Kasumi-1 (cell line): ENCODE measurements around the gene TRAF2.

Experiments used
- DNase-seq, 2 experiments: peaks; one replicate each; lab custom pipeline; 2025; lab: John Stamatoyannopoulos, UW

The TRAF2 gene

DNA sequence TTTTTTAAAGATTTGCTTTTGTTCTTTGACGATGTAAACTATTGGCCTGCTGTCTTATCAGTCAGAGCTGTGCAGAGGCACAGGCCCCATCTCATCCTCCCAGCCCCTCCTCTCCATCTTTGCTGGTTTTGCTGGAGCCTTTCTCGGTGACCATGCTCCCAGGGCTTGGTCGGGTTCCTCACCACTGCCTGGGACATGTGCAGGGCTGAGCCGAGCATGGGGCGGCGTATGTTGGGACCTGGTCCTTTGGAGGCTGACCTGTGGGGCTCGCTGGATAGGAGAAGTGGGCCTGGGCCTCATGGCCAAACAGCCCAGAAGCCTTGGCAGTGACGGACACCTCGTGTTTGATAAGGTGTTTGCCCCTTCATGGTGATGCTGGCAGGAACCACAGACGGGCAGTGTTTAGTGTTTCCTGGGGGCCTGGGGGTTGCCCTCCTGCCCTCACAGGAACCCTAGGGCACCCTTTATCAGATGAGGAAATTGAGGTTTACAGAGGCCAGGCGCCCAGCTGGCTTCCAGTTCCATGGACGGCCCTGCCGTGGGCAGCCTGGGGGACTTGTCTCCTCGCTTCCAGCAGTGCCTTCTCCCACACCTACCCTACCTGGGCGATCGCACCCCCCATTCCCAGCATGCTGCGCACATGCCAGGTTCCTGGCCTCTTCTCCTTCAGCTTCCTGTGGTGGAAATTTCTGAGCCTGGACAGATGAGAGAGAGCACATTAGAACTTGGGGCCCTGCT lies 27.6 kb downstream of the TRAF2 start:
- no peak for DNase-seq

DNA sequence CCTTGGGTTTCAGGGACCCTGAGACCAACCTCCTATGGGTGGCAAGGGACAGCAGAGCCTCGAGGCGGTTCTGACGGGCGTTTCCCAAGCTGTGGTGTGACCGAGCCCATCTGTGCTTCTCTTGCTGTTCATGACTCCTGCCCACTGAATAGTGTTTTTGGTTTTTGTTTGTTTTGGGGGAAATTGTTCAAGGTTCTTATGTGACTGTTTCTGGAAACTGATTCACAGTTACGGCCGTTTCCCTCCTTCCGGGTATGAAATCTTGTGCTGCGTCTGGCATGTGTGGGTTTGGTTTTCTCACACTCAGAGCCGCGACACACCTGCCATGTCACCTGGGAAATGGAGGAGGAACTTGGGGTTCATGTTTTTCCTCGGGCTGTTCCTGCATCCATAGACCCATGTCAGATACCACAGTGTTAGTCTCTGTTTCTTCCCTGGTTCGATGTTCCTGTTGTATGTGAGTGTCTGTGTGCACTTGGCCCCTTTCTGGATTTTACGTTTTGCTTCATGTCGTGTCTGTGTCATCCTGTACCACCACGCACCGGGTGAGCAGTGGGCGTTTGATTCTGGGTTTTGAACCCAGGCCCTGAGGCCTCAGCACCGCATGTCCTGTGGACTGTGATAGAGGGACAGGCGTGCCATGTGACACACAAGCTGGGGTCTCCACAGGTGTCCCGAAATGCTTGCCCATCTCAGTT lies 29.5 kb downstream of the TRAF2 start:
- DNase-seq, result no peak

DNA sequence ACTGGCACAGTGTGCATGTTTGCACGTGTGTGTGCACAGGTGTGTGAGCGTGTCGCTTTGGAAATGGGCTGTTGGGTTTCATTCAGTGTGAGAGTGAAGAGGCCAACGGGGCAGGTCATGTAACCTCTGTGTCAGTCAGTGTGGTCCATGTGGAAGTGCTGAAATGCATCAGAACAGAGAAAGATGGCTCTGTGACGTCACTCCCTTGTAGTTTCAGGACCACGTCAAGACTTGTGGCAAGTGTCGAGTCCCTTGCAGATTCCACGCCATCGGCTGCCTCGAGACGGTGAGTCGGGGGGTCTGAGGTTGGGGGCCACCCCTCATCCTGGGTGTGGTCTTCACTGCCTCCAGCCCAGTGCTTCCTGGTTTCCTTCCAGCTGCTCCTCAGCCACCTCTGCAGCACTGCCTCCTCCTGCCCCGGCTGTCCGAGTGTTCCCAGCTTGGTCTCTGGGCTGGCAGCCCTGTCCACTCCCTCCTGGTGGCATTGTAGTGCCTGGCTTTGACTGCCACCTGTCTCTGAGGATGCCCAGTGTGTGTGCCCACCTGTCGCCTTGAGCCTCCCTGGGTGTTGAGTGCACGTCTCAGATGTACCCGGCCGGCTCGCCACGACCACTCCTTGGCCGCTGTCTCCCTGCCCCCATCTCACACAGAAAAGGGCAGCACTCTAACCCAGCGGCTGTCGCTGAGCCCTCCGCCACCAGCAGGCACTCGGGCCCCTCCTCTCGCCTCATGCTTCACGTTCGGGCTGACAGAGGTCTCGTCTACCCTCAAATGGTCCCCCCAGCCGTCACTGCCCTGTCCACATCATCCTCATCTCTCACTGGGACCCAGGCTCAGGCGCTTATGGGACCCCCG lies 30.2 kb downstream of the TRAF2 start:
- no peak for DNase-seq

DNA sequence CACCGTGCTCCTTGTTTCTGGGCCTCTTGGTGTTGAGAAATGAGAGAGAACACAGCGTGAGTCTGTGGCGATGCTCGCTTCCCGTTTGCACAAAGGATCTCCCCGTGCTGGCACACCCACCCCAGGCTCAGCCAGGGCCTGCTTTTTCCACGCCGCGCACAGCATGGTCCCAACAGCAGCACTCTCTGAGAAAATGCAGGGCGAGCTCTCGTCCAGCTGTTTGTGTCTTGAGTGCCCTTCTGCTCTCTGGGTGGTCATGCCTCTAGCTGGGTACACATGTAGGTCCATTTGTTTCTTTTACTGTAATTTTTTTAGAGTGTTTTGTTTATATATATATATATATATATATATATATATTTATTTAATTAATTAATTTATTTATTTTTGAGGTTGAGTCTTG lies 31.6 kb downstream of the TRAF2 start:
- no peak for DNase-seq

DNA sequence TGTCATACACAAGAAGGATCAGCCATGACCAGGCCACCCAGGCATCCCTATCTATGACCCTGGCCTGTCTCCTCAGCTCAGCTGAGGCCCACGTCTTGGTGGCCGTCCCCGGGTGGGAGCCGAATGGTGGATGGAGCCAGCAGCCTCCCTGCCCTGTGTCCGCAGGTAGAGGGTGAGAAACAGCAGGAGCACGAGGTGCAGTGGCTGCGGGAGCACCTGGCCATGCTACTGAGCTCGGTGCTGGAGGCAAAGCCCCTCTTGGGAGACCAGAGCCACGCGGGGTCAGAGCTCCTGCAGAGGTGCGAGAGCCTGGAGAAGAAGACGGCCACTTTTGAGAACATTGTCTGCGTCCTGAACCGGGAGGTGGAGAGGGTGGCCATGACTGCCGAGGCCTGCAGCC lies 33.8 kb downstream of the TRAF2 start:
- DNase-seq, result no peak

DNA sequence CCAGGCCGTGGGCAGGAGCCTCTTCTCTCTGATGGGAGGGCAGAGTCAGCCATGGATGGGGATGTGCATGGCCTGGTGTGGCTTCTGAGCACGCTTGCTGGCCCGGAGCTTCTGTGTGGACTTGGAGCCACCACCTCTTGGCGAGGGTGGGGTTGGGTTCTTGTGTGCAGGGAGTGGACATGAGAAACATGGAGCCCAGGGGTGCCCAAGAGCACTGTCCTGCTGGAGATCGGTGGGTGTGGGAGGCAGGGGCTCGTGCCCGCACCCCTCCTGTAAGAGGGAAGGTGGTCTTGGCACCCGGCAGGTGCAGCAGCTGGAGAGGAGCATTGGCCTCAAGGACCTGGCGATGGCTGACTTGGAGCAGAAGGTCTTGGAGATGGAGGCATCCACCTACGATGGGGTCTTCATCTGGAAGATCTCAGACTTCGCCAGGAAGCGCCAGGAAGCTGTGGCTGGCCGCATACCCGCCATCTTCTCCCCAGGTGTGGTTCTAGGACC lies 34.5 kb downstream of the TRAF2 start:
- DNase-seq, result no peak

DNA sequence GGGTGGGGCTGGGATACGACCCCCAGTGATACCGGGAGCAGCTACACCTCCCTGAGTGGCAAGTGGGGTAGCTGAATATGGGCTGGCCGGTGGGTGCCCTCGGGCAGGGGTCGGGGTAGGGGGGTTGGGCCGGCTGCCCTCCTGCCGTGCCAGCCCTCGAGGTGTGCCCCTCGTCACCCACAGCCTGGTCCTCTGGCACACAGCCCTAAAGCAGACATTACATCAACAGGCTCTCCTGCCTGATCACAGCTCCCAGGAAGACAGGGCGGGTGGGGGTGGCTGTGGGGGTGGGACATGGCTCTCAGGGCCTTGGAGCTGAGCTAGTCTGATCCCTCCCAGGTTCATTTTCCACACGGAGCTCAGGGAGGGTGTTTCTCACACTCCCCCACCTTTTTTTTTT lies 35.0 kb downstream of the TRAF2 start:
- DNase-seq, result no peak

DNA sequence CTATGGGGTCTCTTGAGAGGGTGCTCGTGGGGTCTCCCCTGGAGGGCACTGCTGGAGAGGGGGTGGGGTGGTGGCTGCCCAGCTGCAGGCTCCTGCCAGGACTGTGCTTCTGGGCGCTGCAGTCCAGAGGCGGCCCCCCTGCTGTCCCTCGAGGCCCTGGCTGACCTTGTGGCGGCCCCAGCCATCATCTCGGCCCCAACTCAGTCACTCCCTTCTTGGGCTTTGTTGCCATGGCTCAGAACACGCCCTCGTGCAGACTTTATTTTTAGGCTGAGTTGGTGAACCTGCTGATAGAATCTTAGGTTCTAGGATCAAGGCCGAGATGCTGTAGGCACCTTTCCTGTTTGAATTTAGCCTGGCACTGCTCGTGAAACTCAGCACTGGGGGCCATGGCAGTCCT lies 35.4 kb downstream of the TRAF2 start:
- no peak for DNase-seq

DNA sequence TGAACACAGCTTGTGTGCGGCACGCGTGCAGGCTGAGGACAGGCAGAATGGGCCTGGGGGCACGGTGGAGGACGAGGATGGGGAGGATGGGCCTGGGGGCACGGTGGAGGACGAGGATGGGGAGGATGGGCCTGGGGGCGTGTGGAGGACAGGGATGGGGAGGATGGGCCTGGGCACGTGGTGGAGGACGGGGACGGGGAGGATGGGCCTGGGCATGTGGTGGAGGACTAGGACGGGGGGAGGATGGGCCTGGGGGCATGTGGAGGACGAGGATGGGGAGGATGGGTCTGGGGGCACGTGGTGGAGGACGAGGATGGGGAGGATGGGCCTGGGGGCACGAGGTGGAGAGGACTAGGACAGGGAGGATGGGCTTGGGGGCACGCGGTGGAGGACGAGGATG lies 36.2 kb downstream of the TRAF2 start:
- DNase-seq, result no peak

DNA sequence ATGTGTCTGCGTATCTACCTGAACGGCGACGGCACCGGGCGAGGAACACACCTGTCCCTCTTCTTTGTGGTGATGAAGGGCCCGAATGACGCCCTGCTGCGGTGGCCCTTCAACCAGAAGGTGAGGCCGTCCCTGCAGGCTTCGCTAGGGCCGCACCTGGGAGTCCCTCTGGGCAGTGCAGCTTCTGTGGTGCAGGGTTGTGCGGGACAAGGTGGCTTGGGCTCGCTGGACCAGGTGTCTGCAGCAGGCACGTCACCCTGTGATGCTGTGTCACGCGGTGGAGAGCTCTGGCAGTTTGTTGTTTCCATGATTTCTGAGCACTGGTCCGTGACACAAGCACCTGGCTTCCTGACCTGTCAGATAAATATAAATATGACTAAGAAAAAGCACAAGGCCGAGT lies 37.6 kb downstream of the TRAF2 start:
- DNase-seq, result no peak

DNA sequence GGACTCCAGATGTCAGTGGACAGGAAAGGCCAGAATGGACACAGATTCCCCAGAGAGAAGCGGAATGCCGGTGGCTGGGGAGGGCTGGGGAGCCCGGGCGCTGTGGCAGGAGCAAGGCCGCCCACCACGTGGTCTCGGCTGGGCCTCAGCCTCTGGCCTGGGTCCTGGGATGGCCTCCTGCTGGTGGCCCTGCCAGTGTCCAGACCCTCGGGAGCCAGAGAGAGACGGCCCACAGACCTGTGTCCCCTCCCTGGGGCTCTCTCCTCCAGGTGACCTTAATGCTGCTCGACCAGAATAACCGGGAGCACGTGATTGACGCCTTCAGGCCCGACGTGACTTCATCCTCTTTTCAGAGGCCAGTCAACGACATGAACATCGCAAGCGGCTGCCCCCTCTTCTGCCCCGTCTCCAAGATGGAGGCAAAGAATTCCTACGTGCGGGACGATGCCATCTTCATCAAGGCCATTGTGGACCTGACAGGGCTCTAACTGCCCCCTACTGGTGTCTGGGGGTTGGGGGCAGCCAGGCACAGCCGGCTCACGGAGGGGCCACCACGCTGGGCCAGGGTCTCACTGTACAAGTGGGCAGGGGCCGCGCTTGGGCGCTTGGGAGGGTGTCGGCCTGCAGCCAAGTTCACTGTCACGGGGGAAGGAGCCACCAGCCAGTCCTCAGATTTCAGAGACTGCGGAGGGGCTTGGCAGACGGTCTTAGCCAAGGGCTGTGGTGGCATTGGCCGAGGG lies 39.3 kb downstream of the TRAF2 start:
- DNase-seq, result no peak

DNA sequence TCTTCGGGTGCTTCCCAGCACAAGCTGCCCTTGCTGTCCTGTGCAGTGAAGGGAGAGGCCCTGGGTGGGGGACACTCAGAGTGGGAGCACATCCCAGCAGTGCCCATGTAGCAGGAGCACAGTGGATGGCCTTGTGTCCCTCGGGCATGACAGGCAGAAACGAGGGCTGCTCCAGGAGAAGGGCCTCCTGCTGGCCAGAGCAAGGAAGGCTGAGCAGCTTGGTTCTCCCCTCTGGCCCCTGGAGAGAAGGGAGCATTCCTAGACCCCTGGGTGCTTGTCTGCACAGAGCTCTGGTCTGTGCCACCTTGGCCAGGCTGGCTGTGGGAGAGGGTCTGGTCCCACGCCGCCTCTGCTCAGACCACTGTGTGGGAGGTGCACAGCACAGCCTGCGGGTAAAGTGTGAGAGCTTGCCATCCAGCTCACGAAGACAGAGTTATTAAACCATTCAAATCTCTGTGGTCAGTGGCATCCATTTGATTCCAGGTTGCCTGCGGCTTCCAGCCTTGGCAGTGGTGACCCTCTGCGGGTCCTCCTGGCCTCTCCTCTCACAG lies 39.9 kb downstream of the TRAF2 start:
- no peak for DNase-seq

DNA sequence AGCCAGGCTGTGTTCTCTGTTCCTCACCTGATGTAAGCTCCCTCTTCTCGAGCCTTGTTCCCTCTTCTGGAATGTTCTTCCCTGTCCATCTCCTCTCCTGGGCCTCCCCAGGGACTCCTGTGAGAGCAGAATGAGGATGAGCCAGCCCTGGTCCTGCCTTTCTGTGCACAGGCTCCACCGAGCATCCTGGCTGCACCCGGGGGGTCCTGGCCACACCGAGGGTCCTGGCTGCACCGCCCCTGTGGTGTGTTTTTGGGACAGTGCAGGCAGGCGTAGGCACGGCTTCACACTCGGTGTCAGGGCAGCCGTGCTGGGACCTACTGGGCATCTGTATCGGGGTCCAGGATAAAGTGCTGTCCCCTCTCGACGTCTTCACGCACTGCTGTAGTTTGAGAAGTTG lies 40.4 kb downstream of the TRAF2 start:
- DNase-seq, result no peak

DNA sequence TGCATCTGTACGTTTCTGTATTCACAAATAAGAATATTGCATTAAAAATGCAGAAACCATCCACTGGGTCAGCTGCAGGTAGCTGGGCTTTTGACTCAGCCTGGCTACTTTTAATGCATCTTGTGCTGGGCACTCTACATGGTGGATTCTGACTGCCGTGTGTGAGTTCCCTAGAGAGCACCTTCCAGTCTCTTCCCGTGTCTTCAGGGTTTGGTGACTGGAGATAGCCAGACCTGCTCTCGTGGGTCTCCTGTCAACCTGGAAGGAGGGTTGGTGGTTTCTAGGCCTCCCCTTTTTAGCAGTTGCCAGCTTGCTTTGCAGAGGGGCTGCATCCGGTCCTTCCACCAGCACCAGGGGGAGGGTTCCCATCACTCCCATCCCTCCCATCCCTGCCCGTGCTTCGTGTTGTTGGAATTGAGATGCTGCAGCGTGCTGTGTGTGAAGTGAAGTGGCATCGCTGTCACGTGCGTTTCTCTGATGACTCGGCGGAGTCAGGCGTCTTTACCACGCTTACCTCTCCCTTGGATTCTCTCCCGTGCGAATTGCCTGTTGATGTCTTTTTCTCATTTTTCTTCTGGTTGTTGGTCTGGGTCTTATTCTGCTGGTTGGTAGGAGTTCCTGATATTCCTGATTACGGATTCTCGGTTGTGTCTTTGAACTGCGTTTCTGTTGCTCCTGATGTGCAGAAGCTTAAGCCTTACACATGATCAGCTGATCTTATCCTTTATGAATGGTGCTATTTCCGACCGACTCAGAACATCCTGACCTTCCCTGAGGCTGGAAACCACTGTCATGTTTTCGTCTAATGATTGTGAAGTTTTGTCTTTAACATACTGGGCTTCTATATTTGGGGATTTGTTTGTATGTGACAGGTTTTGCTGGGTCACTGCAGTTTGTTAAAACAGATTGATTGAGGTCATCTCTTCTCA lies 41.3 kb downstream of the TRAF2 start:
- DNase-seq, result no peak

DNA sequence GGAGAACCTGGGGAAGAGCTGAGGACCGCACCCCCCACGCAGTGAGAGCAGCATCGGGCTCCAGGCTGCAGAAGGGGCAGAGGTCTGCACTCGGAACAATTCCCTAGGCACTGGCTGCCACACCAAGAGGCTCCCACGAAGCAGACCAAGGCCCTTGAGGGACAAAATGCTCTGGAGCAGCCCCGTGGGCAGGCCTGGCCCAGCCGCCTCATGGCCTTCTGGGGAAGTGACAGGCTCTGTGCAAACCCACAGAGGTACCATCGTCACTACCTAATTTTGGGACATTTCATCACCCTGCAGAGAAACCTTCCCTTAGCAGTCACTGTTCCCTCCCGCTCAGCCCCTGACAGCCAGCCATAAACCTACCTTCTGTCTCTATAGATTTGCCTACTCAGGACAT lies 42.3 kb downstream of the TRAF2 start:
- no peak for DNase-seq

DNA sequence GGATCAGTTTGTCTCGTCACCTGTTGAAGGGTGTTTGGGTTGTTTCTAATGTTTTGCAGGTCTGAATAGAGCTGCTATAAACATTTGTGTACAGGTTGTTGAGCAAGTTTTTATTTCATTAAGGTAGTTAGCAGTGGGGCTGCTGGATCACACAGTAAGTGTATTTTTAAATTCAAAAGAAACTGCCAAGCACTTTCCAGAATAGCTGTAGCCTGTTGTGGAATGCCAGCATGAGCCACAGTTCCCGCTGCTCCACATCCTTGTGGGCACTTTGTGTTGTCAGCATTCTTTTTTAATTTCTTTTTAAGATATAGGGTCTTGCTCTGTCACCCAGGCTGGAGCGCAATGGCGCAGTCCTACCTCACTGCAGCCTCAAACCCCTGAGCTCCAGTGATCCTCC lies 43.7 kb downstream of the TRAF2 start:
- no peak for DNase-seq

DNA sequence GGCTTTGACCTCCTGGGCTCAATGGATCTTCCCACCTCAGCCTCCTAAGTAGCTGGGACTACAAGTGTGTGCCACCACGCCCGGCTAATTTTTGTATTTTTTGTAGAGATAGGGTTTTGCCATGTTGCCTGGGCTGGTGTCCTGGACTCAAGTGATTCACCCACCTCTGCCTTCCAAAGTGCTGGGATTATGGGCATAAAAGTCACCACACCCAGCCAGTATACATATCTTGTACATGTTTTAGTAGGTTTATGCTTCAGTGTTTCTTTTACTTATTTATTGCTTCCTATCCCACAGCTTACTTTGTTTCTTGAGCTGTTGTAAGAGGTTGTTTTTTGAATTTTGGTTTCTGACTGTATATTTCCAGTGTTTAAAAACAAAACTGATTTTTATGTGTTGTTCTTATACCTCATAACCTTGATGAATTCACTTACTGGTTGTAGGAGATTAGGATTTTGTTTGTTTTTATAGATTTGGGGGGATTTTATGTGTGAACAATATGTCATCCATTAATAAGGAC lies 45.4 kb downstream of the TRAF2 start:
- DNase-seq, result no peak

DNA sequence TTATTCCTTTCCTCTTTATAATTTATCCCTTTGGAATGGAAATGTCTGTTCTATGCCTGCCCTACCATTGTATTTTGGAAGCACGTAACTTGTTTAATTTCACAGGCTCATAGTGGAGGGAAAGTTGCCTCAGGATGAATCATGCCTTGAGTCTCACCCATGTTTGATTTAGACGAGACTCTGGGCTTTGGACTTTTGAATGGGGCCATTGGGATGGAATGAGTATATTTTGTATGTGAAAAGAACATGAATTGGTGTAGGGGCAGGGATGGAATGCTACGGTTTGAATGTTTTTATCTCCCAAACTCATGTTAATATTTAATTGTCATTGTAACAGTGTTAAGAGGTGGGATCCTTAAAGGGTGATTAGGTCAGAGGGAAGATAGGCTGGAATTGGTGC lies 48.0 kb downstream of the TRAF2 start:
- no peak for DNase-seq

DNA sequence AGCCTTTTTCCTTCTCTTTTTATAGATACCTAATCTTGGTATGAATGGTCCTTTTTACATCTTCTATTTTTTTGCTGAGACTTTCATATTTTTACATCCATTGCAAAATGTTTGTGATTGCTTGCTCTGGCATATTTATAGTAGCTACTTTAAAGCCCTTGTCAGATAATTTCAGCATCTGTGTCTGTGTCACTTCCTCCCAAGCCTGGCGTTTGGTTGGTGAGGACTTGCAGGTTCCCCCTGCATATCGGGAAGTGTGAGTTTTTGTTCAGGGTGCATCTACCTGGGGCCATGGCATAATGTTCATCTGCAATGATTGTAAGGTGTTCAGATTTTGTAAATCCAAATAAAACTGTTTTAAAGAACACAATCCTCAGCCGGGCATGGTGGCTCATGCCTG lies 49.3 kb downstream of the TRAF2 start:
- DNase-seq, result no peak

DNA sequence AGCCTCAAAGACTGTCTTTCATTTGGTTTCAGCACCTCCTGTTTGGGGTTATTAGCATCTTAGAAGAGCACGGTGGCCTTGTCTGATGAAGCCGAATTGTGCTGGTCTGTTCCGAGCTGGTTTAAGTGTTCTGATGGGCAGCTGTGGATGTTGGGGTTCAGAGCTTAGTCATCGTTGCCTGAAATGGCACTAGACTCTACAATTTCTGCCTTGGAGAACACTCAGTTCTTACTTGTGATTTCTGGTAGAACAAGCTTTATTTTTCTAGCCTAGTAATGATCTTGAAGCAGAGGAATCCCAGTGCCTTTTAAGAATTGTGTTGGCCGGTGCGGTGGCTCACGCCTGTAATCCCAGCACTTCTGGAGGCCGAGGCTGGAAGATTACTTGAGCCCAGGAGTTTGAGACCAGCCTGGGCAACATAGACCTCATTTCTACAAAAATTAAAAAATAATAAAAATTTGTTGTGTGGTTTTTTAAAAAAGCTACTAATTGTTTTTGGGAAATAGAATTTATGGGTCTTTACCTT lies 50.4 kb downstream of the TRAF2 start:
- no peak for DNase-seq
